SH-SY5Y (cell line): ENCODE measurements around the gene MAST2.

Source experiments
- GATA2 ChIP-seq: IDR thresholded peaks from 2 replicates; pipeline ENCODE4 v1.6.1; 2011; ENCODE audit warnings: mild to moderate bottlenecking, low read depth, low read length
- GATA3 ChIP-seq: IDR thresholded peaks from 2 replicates; pipeline ENCODE4 v1.6.1; 2011; ENCODE audit warnings: low read depth, mild to moderate bottlenecking, low read length, moderate library complexity

Gene MAST2

GRCh38 chr1:45870500-45870899 lies 67.1 kb downstream of the MAST2 start:
- TF ChIP-seq GATA3 = no peak
- TF ChIP-seq GATA2 = no peak

- TF ChIP-seq GATA3 = no peak
- TF ChIP-seq GATA2 = no peak
These were observed 72.7 kb downstream of the MAST2 start for GRCh38 chr1:45876000-45876617.

GRCh38 chr1:45877264-45877663 lies 73.9 kb downstream of the MAST2 start:
- TF ChIP-seq GATA2 (no peak), GATA3 (no peak)

GRCh38 chr1:45879885-45880598 lies 76.6 kb downstream of the MAST2 start:
- TF ChIP-seq GATA2 = no peak
- TF ChIP-seq GATA3 = no peak

- TF ChIP-seq GATA3 (no peak), GATA2 (no peak)
These were observed 77.5 kb downstream of the MAST2 start for GRCh38 chr1:45880930-45881329.

GRCh38 chr1:45883658-45884057 lies 80.2 kb downstream of the MAST2 start:
- TF ChIP-seq GATA2 (no peak), GATA3 (no peak)

GRCh38 chr1:45884700-45885099 lies 81.3 kb downstream of the MAST2 start:
- TF ChIP-seq GATA2 (no peak), GATA3 (no peak)

GRCh38 chr1:45886229-45886628 lies 82.8 kb downstream of the MAST2 start:
- no peak for TF ChIP-seq GATA2
- TF ChIP-seq GATA3 = no peak

GRCh38 chr1:45887156-45887842 lies 83.9 kb downstream of the MAST2 start:
- no peak for TF ChIP-seq GATA2
- TF ChIP-seq GATA3 = no peak

GRCh38 chr1:45890078-45890477 lies 86.7 kb downstream of the MAST2 start:
- TF ChIP-seq GATA3 = no peak
- TF ChIP-seq GATA2 = no peak

GRCh38 chr1:45891087-45891486 lies 87.7 kb downstream of the MAST2 start:
- no peak for TF ChIP-seq GATA3
- TF ChIP-seq GATA2 = no peak

GRCh38 chr1:45892068-45892785 lies 88.8 kb downstream of the MAST2 start:
- TF ChIP-seq GATA3 (no peak), GATA2 (no peak)

- TF ChIP-seq GATA2 (no peak), GATA3 (no peak)
These were observed 90.9 kb downstream of the MAST2 start for GRCh38 chr1:45894331-45894730.

GRCh38 chr1:45894921-45895320 lies 91.5 kb downstream of the MAST2 start:
- TF ChIP-seq GATA3 (no peak), GATA2 (no peak)

- no peak for TF ChIP-seq GATA3
These were observed 92.0 kb downstream of the MAST2 start for GRCh38 chr1:45895406-45895805.
